Ascending aorta (tissue), 2 donors: Measurements from ENCODE around the gene ZNF692. TPM values are rescaled to one million over a fixed set of nuclear protein-coding genes. Genes with fewer than 3 reads are reported as not detected.
A peak's percentile ranks its signal among the peaks of the same experiment; 100 is the strongest.

ENCODE experiments used
- DNase-seq, 2 donors: peaks; one replicate each; pipeline ENCODE4 v3.0.0-alpha.2; 2019; ENCODE audit warnings: low spot score in 2 of 2
- H3K27ac ChIP-seq, 2 donors: fragments of 200-600 bp; sonication (generic); one replicate each; pipeline ENCODE4 v1.5.1; 2016 to 2017; ENCODE audit warnings: mild to moderate bottlenecking in 1 of 2
- H3K27me3 ChIP-seq: fragments of 200-600 bp; sonication (generic); one replicate; pipeline ENCODE4 v1.5.1; 2017
- H3K36me3 ChIP-seq, 2 donors: fragments of 200-600 bp; sonication (generic); one replicate each; pipeline ENCODE4 v1.5.1; 2016
- H3K4me1 ChIP-seq, 2 donors: fragments of 200-600 bp; sonication (generic); one replicate each; pipeline ENCODE4 v1.5.1; 2016 to 2017; ENCODE audit warnings: mild to moderate bottlenecking in 1 of 2
- H3K4me3 ChIP-seq, 2 donors: fragments of 200-600 bp; sonication (generic); one replicate each; pipeline ENCODE4 v1.5.1; 2016 to 2017; ENCODE audit warnings: mild to moderate bottlenecking in 1 of 2
- H3K9me3 ChIP-seq, 2 donors: fragments of 200-600 bp; sonication (generic); one replicate each; pipeline ENCODE4 v1.5.1; 2016
- intact Hi-C: fragments of 100-400 bp; cut with DNase I; formaldehyde crosslinking; loops from one replicate; pipeline ENCODE4 v1.15.1; 2023
- total RNA-seq: library from RNA; depleted of rRNA; stranded (reverse); fragments of >200 nt; gene quantifications from one replicate; pipeline ENCODE4 v1.1.0, GENCODE V29; 2016
- TF ChIP-seq, protein P1 (sequence below), 3 experiments: fragments of 200-600 bp in 2 of 3; fragments of 450-650 bp in 1 of 3; sonication (generic) in 2 of 3; IDR thresholded peaks; one replicate each; pipeline ENCODE4 v1.5.1; 2016 to 2019; ENCODE audit warnings: antibody characterized with exemption in 3 of 3, mild to moderate bottlenecking in 1 of 3, moderate library complexity in 1 of 3

ZNF692 gene
- total RNA-seq, 1 donor from 2014 or later: 13.8 TPM

DNA sequence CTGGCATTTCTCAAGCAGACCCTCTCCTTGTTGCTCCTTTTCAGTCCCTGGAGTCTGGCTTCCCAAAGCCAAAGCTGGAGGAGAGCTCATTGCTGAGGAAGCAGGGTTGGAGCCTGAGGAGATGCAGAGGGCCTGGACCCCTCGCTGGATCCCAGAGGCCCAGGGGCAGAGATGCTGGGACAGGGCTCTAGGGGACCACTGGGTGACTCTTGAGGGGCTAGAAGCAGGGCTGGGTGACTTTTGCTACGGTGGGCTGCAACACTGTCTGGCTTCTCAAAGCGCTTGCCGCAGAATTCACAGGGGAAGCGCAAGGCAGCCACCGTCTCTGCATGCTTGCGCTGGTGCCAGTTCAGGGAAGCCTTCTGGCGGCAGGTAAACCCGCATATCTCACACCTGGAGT is 8.8 kb downstream of the ZNF692 start:
- H3K27ac ChIP-seq: no peak overlapping the region
- H3K4me3 ChIP-seq: no peak overlapping the region
- no peaks in the 10 kb centered on the region for H3K27me3 ChIP-seq
- peaks cover 54 to 59% of the 10 kb centered on the region in 2 donors for H3K36me3 ChIP-seq
- TF ChIP-seq, protein P1, sequence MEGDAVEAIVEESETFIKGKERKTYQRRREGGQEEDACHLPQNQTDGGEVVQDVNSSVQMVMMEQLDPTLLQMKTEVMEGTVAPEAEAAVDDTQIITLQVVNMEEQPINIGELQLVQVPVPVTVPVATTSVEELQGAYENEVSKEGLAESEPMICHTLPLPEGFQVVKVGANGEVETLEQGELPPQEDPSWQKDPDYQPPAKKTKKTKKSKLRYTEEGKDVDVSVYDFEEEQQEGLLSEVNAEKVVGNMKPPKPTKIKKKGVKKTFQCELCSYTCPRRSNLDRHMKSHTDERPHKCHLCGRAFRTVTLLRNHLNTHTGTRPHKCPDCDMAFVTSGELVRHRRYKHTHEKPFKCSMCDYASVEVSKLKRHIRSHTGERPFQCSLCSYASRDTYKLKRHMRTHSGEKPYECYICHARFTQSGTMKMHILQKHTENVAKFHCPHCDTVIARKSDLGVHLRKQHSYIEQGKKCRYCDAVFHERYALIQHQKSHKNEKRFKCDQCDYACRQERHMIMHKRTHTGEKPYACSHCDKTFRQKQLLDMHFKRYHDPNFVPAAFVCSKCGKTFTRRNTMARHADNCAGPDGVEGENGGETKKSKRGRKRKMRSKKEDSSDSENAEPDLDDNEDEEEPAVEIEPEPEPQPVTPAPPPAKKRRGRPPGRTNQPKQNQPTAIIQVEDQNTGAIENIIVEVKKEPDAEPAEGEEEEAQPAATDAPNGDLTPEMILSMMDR (IDR thresholded peaks at IDR 0.05): no peak
- no peaks in the 10 kb centered on the region for H3K4me1 ChIP-seq
- no peaks in the 10 kb centered on the region for H3K9me3 ChIP-seq
- intact Hi-C loops: no loop called here
- DNase-seq: peak in 1 of 2 donors; percentile 55

DNA sequence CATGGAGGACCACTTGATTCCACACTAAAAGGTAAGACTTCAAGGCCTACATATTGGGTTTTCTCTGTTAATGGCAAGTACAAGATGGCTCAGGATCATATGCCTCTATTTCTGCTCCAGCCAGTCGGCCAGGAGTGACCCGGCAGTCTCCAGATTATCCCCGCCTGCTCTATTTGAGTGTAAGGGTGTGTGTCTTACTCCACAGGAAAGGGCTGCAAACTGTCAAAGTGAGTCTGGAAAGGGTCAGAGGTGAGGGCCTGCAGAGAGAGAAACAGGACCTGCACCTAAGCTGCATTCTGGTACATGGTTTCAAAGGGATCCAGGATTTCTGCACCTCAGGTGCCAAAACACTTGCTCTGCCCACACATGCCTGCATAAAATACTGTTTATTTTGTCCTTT is 9.2 kb downstream of the ZNF692 start:
- peak in 1 of 2 donors; percentile 38 for DNase-seq
- Histone ChIP-seq H3K9me3 (no peaks in the 10 kb centered on the region), H3K27me3 (no peaks in the 10 kb centered on the region), H3K36me3 (peaks cover 58 to 64% of the 10 kb centered on the region in 2 donors), H3K27ac (no peak overlapping the region), H3K4me1 (no peaks in the 10 kb centered on the region), H3K4me3 (no peak overlapping the region)
- TF ChIP-seq, protein P1 (IDR thresholded peaks at IDR 0.05): no peak
- intact Hi-C loops: no loop called here

DNA sequence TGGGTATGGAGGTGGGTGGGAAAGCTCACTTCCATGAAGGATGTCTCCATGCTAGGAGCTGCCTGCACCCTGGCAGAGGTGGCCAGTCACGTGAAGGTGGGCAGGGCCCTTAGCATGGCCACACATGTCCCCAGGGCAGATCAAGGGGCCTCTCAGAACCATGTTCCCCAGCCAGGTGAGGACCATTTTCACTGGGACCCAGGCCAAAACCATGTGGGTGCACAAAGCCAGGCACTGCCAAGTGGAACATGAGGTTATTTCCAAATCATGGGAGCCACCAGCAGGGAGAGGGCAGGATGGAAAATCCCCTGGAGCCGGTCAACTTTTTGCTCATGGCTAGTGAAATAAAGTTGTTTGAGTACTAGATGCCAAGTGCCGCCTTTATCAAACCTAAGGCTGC is 9.7 kb downstream of the ZNF692 start:
- Histone ChIP-seq H3K4me1 (no peaks in the 10 kb centered on the region), H3K36me3 (peaks cover 61 to 67% of the 10 kb centered on the region in 2 donors), H3K27ac (no peak overlapping the region), H3K27me3 (no peaks in the 10 kb centered on the region), H3K9me3 (no peaks in the 10 kb centered on the region), H3K4me3 (no peak overlapping the region)
- TF ChIP-seq, protein P1 (IDR thresholded peaks at IDR 0.05): no peak
- intact Hi-C loops: no loop called here
- DNase-seq: peak in 1 of 2 donors; percentile 47

DNA sequence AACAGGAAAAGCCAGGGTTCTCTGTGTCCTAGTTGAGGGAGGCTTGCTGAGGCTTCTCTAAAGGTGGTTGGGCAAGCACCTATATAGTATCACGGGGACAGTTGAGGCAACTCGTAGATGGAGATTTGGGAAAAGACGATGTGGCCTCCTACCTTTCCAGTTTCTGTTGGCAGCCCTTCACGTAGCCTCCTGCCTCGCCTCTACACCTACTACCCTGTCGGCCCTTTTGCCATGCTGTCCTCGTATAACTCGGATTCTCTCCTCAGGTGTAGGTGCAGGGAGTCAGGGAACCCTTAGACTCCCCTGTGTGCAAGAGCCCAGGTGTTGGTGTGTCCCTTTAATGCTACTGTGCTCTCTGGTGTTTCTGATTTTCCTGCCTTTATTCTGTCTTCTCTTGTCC is 10.3 kb downstream of the ZNF692 start:
- intact Hi-C loops: no loop called here
- TF ChIP-seq, protein P1 (IDR thresholded peaks at IDR 0.05): no peak
- Histone ChIP-seq H3K9me3 (no peaks in the 10 kb centered on the region), H3K4me1 (no peaks in the 10 kb centered on the region), H3K36me3 (peaks cover 61 to 67% of the 10 kb centered on the region in 2 donors), H3K27me3 (no peaks in the 10 kb centered on the region), H3K27ac (no peak overlapping the region), H3K4me3 (no peak overlapping the region)
- DNase-seq: peak in 1 of 2 donors; percentile 42

DNA sequence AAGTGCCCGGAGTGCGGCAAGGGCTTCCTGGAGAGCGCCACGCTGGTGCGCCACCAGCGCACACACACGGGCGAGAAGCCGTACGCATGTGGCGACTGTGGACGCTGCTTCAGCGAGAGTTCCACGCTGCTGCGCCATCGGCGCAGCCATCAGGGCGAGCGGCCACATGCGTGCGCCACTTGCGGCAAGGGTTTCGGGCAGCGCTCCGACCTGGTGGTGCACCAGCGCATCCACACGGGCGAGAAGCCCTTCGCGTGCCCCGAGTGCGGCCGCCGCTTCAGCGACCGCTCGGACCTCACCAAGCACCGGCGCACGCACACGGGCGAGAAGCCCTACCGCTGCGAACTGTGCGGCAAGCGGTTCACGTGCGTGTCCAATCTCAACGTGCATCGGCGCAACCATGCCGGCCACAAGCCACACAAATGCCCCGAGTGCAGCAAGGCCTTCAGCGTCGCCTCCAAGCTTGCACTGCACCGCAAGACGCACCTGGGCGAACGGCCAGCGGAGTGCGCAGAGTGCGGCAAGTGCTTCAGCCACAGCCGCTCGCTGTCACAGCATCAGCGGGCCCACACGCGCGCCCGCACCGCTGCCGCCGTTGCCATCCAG is 10.8 kb downstream of the ZNF692 start:
- peak in 1 of 2 donors; percentile 53 for DNase-seq
- Histone ChIP-seq H3K36me3 (peaks cover 61 to 67% of the 10 kb centered on the region in 2 donors), H3K27me3 (no peaks in the 10 kb centered on the region), H3K27ac (no peak overlapping the region), H3K4me3 (no peak overlapping the region), H3K4me1 (no peaks in the 10 kb centered on the region), H3K9me3 (no peaks in the 10 kb centered on the region)
- intact Hi-C loops: no loop called here
- TF ChIP-seq, protein P1 (IDR thresholded peaks at IDR 0.05): no peak
